AG09309 (cell line): Measurements from ENCODE around the gene SH3GL1.
"Not testable (repeated sequence)": the region's sequence is repeated elsewhere in the genome, so short reads cannot be mapped to it uniquely, and the experiment has no call there.

Source experiments
- DNase-seq: peaks from one replicate; pipeline ENCODE4 v3.0.0-alpha.2; 2010; ENCODE audit warnings: low read depth
- H3K4me3 ChIP-seq: 2 replicates; pipeline ENCODE4 v1.5.1; 2011; ENCODE audit warnings: mild to moderate bottlenecking, low read depth, low read length, moderate library complexity; ENCODE audit not compliant: control insufficient read depth
- CTCF ChIP-seq: IDR thresholded peaks from 2 replicates; pipeline ENCODE4 v1.5.1; 2011; ENCODE audit warnings: mild to moderate bottlenecking, low read depth, low read length, inconsistent platforms; ENCODE audit not compliant: insufficient read depth, control insufficient read depth; ENCODE audit errors: missing control alignments

The SH3GL1 gene

GRCh38 chr19:4334929-4335570 lies 65.3 kb downstream of the SH3GL1 start:
- no peak overlapping the region for H3K4me3 ChIP-seq
- TF ChIP-seq CTCF = no peak
- no peak for DNase-seq

- no peak overlapping the region for H3K4me3 ChIP-seq
- no peak for TF ChIP-seq CTCF
- no peak for DNase-seq
Measured at GRCh38 chr19:4329858-4330257, 70.5 kb downstream of the SH3GL1 start.

GRCh38 chr19:4328991-4329681 lies 71.2 kb downstream of the SH3GL1 start:
- not testable (repeated sequence) for DNase-seq
- H3K4me3 ChIP-seq = peak overlapping the region; percentile 38

- TF ChIP-seq CTCF = no peak
- DNase-seq = no peak
- H3K4me3 ChIP-seq = peak overlapping the region; percentile 38
Measured at GRCh38 chr19:4328243-4328990, 71.9 kb downstream of the SH3GL1 start.

GRCh38 chr19:4327877-4328242 lies 72.5 kb downstream of the SH3GL1 start:
- no peak overlapping the region for H3K4me3 ChIP-seq
- no peak for TF ChIP-seq CTCF
- DNase-seq = no peak

GRCh38 chr19:4327252-4327876 lies 73.0 kb downstream of the SH3GL1 start:
- DNase-seq = no peak
- TF ChIP-seq CTCF = no peak
- no peak overlapping the region for H3K4me3 ChIP-seq

GRCh38 chr19:4326837-4327251 lies 73.5 kb downstream of the SH3GL1 start:
- no peak for TF ChIP-seq CTCF
- no peak overlapping the region for H3K4me3 ChIP-seq
- DNase-seq = no peak
